ENCODE measurements around the gene KRTAP3-2.

The KRTAP3-2 gene

GRCh38 chr17:41016578-41017215, 17.0 kb upstream of the KRTAP3-2 start:
- H3K4me3 ChIP-seq (ENCODE audit: low read depth, low read length) = no peak overlapping the region
- TF ChIP-seq CTCF (IDR thresholded peaks at IDR 0.05; ENCODE audit: borderline replicate concordance, insufficient read depth, low read depth, low read length) = no peak

DNA sequence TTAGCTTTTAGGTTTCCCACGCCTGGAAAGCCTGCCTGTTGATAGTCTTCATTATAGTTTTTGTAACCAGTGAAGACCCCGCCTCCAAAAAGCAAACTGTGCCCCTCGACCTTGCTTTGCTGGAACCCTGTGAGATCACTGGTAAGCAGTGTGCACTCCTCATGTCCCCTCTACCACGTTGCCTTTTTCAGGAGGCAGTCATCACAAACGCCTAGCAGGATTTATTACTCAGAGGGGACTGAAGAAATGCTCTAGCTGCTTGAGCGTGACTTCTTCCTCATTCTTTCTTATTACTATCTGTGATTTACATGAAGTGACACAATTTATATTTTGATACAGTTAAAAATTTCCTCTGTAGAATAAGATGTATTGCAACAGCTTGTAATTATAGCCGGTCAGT, 15.7 kb upstream of the KRTAP3-2 start:
- no peak for TF ChIP-seq CTCF (IDR thresholded peaks at IDR 0.05; ENCODE audit: borderline replicate concordance, insufficient read depth, low read depth, low read length)
- H3K4me3 ChIP-seq (ENCODE audit: low read depth, low read length) = no peak overlapping the region

GRCh38 chr17:41013606-41014005, 13.9 kb upstream of the KRTAP3-2 start:
- no peak for TF ChIP-seq CTCF (IDR thresholded peaks at IDR 0.05; ENCODE audit: borderline replicate concordance, insufficient read depth, low read depth, low read length)
- no peak overlapping the region for H3K4me3 ChIP-seq (ENCODE audit: low read depth, low read length)

GRCh38 chr17:41013181-41013580, 13.5 kb upstream of the KRTAP3-2 start:
- no peak overlapping the region for H3K4me3 ChIP-seq (ENCODE audit: low read depth, low read length)
- TF ChIP-seq CTCF (IDR thresholded peaks at IDR 0.05; ENCODE audit: borderline replicate concordance, insufficient read depth, low read depth, low read length) = no peak

GRCh38 chr17:41012326-41013120, 12.8 kb upstream of the KRTAP3-2 start:
- H3K4me3 ChIP-seq (ENCODE audit: low read depth, low read length) = no peak overlapping the region
- no peak for TF ChIP-seq CTCF (IDR thresholded peaks at IDR 0.05; ENCODE audit: borderline replicate concordance, insufficient read depth, low read depth, low read length)

DNA sequence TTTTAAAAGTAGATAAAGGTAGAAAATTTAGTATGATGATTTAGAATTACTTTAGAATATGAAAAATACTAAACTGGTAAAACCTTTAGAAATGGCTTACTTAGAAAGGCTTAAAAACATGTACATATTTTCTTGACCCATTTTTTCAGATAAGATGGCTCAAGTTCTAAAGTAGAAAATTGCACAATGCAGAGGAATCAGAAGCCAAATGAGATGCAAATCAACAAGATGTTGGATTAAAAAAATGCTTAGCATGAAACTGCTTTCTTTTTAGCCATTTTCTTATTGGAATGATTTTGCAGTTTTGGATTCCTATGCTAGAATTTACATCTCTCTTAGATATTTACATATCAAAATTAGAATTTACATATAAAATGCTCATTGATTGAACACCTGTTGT, 10.7 kb upstream of the KRTAP3-2 start:
- no peak for TF ChIP-seq CTCF (IDR thresholded peaks at IDR 0.05; ENCODE audit: borderline replicate concordance, insufficient read depth, low read depth, low read length)
- no peak overlapping the region for H3K4me3 ChIP-seq (ENCODE audit: low read depth, low read length)

DNA sequence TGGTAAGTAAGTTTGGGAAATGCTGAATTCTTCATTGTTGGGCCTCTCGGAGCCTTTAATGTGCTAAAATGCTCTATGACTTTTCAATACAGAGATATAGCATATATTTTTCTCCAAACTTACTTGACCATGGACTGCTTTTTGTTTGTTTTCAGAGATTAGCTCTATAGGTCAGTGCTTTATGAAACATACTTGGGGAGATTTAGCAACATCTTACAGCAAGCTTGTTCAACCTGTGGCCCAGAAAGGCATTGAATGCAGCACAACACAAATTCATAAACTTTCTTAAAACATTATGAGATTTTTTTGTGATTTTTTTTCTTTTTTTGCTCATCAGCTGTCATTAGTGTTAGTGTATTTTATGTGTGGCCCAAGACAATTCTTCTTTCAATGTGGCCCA, 10.2 kb upstream of the KRTAP3-2 start:
- no peak overlapping the region for H3K4me3 ChIP-seq (ENCODE audit: low read depth, low read length)
- no peak for TF ChIP-seq CTCF (IDR thresholded peaks at IDR 0.05; ENCODE audit: borderline replicate concordance, insufficient read depth, low read depth, low read length)

Measured in GM12875 (cell line).